Tibial nerve (tissue), 4 donors: ENCODE data around the gene TMEM204. TPM values are rescaled to one million over a fixed set of nuclear protein-coding genes. Genes with fewer than 3 reads are reported as not detected.

Experiments used
- DNase-seq, 2 donors: peaks; one replicate each; pipeline ENCODE4 v3.0.0-alpha.2; 2019; ENCODE audit warnings: low spot score in 2 of 2
- H3K27ac ChIP-seq, 4 donors: fragments of 200-600 bp; sonication (generic) in 3 of 4; one replicate each; pipeline ENCODE4 v1.5.1; 2017 to 2019; ENCODE audit warnings: mild to moderate bottlenecking in 1 of 4
- H3K27me3 ChIP-seq, 2 donors: fragments of 200-600 bp; sonication (generic) in 1 of 2; one replicate each; pipeline versions ENCODE4 v1.5.1 to v1.6.0; 2017 to 2019
- H3K36me3 ChIP-seq, 3 donors: fragments of 200-600 bp; sonication (generic); one replicate each; pipeline ENCODE4 v1.5.1; 2018 to 2019
- H3K4me1 ChIP-seq, 4 donors: fragments of 200-600 bp; sonication (generic) in 3 of 4; one replicate each; pipeline ENCODE4 v1.5.1; 2017 to 2019
- H3K4me3 ChIP-seq, 4 donors: fragments of 200-600 bp; sonication (generic) in 3 of 4; one replicate each; pipeline ENCODE4 v1.5.1; 2017 to 2019; ENCODE audit warnings: mild to moderate bottlenecking in 1 of 4, moderate library complexity in 1 of 4
- H3K9me3 ChIP-seq, 4 donors: fragments of 200-600 bp; sonication (generic) in 3 of 4; one replicate each; pipeline ENCODE4 v1.5.1; 2017 to 2019
- CTCF ChIP-seq, 5 experiments: fragments of 200-600 bp in 3 of 5; fragments of 450-650 bp in 2 of 5; sonication (generic) in 3 of 5; IDR thresholded peaks; one replicate each; pipeline ENCODE4 v1.5.1; 2016 to 2019; ENCODE audit warnings: antibody characterized with exemption in 5 of 5, mild to moderate bottlenecking in 3 of 5, moderate library complexity in 2 of 5
- EP300 ChIP-seq, 2 donors: sonication (generic); formaldehyde crosslinking; IDR thresholded peaks; one replicate each; pipeline ENCODE4 v1.6.1; 2017; ENCODE audit warnings: antibody characterized with exemption in 2 of 2, mild to moderate bottlenecking in 1 of 2
- POLR2A ChIP-seq, 2 donors: fragments of 450-650 bp; IDR thresholded peaks; one replicate each; pipeline ENCODE4 v1.6.1; 2017; ENCODE audit warnings: antibody characterized with exemption in 2 of 2, mild to moderate bottlenecking in 2 of 2, moderate library complexity in 2 of 2
- WGBS, 2 donors: methylation state at CpG; one replicate each; pipeline ENCODE4 v1.1.5; 2018; 5-methylcytosine and 5-hydroxymethylcytosine counted together
- total RNA-seq, 4 donors: library from RNA; depleted of rRNA; stranded (reverse); fragments of >200 nt; gene quantifications; one replicate each; pipeline ENCODE4 v1.1.0, GENCODE V29; 2016

Gene TMEM204
- total RNA-seq, 4 donors from 2014 or later, result 46.3 to 53.7 (median 48.9) TPM

DNA sequence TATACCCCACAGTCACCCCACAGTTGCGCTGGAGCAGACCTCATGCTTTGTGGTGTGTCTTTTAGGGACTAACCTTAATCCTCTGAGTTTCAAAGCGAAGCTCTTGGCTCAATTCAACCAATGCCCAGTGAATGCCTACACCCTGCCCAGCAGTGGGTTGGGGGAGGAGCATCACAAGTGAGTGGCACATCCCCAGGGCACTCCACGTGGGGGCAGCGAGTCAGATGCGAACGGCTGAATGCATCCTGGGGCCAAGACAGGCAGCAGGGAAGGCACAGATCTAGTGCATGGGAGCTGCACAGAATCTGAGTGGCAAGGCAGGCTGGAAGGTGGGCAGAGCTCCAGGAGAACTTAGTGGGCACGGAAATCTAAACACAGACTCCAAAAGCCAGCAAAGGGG lies 39.2 kb downstream of the TMEM204 start:
- no peaks in the 10 kb centered on the region for H3K27me3 ChIP-seq
- no peak for DNase-seq
- H3K9me3 ChIP-seq, result no peaks in the 10 kb centered on the region
- no peaks in the 10 kb centered on the region for H3K4me1 ChIP-seq
- TF ChIP-seq CTCF (IDR thresholded peaks at IDR 0.05) (no peak), POLR2A (IDR thresholded peaks at IDR 0.05) (no peak), EP300 (IDR thresholded peaks at IDR 0.05) (no peak)
- WGBS, 2 donors, result 82 to 83% methylated on average over 7 of the region's 7 CpGs
- H3K27ac ChIP-seq, result no peak overlapping the region
- H3K36me3 ChIP-seq, result peaks cover 0 to 65% (median 0%) of the 10 kb centered on the region in 3 donors
- H3K4me3 ChIP-seq, result no peak overlapping the region

GRCh38 chr16:1573301-1573700 lies 39.8 kb downstream of the TMEM204 start:
- no peak for DNase-seq
- Histone ChIP-seq H3K27ac (no peak overlapping the region), H3K9me3 (no peaks in the 10 kb centered on the region), H3K36me3 (peaks cover 0 to 65% (median 0%) of the 10 kb centered on the region in 3 donors), H3K4me1 (no peaks in the 10 kb centered on the region), H3K4me3 (no peak overlapping the region), H3K27me3 (no peaks in the 10 kb centered on the region)
- 82 to 85% methylated on average over 5 of the region's 5 CpGs for WGBS, 2 donors
- TF ChIP-seq CTCF (IDR thresholded peaks at IDR 0.05) (no peak), POLR2A (IDR thresholded peaks at IDR 0.05) (no peak), EP300 (IDR thresholded peaks at IDR 0.05) (no peak)

DNA sequence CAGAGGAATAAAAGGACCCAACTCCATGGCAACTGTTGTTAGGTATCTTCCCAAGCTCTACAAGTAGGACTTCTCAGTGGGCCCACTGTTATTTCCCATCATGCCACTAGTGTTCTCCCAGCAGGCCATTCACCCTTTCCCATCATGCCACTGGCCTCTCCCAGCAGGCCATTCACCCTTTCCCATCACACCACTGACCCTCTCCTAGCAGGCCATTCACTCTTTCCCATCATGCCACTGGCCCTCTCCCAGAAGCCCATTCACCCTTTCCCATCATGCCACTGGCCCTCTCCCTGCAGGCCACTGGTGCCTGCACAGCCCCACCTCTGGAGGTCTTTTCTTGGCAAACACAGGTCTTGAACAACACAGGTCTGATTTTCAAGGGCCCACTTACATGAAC lies 42.1 kb downstream of the TMEM204 start:
- Histone ChIP-seq H3K27me3 (no peaks in the 10 kb centered on the region), H3K36me3 (peaks cover 0 to 72% (median 0%) of the 10 kb centered on the region in 3 donors), H3K4me1 (no peaks in the 10 kb centered on the region), H3K9me3 (no peaks in the 10 kb centered on the region), H3K27ac (no peak overlapping the region), H3K4me3 (no peak overlapping the region)
- no peak for DNase-seq
- TF ChIP-seq EP300 (IDR thresholded peaks at IDR 0.05) (no peak), POLR2A (IDR thresholded peaks at IDR 0.05) (no peak), CTCF (IDR thresholded peaks at IDR 0.05) (no peak)

GRCh38 chr16:1579214-1579613 lies 45.7 kb downstream of the TMEM204 start:
- WGBS, 2 donors, result 88 to 91% methylated on average over 5 of the region's 5 CpGs
- DNase-seq, result no peak
- H3K4me1 ChIP-seq, result no peaks in the 10 kb centered on the region
- no peaks in the 10 kb centered on the region for H3K27me3 ChIP-seq
- no peaks in the 10 kb centered on the region for H3K9me3 ChIP-seq
- H3K27ac ChIP-seq, result no peak overlapping the region
- peaks cover 0 to 80% (median 2%) of the 10 kb centered on the region in 3 donors for H3K36me3 ChIP-seq
- TF ChIP-seq CTCF (IDR thresholded peaks at IDR 0.05) (no peak), POLR2A (IDR thresholded peaks at IDR 0.05) (no peak), EP300 (IDR thresholded peaks at IDR 0.05) (no peak)
- no peak overlapping the region for H3K4me3 ChIP-seq

DNA sequence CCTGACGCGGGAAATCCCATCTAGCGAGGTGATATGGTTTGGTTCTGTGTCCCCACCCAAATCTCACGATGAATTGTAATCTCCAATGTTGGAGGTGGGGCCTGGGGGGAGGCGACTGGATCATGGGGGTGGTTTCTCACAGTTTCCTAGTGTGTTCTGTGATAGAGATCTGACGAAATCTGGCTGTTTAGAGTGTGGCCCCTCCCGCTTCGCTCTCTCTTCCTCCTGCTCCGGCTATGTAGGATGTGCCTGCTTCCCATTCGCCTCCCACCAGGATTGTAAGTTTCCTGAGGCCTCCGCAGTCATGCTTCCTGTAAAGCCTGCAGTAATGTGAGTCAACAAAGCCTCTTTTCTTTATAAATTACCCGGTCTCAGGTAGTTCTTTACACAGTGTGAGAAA lies 46.8 kb downstream of the TMEM204 start:
- WGBS, 2 donors, result 86 to 88% methylated on average over 12 of the region's 12 CpGs
- peaks cover 0 to 90% (median 2%) of the 10 kb centered on the region in 3 donors for H3K36me3 ChIP-seq
- no peak for TF ChIP-seq CTCF (IDR thresholded peaks at IDR 0.05)
- no peak for TF ChIP-seq EP300 (IDR thresholded peaks at IDR 0.05)
- no peak for TF ChIP-seq POLR2A (IDR thresholded peaks at IDR 0.05)
- no peak for DNase-seq
- no peak overlapping the region for H3K27ac ChIP-seq
- no peaks in the 10 kb centered on the region for H3K4me1 ChIP-seq
- no peaks in the 10 kb centered on the region for H3K9me3 ChIP-seq
- H3K27me3 ChIP-seq, result no peaks in the 10 kb centered on the region
- H3K4me3 ChIP-seq, result no peak overlapping the region
